Measurements from ENCODE around the gene TM9SF1. TPM values are rescaled to one million over a fixed set of nuclear protein-coding genes. Genes with fewer than 3 reads are reported as not detected.

TM9SF1 gene
- total and polyA plus RNA-seq, 2 of the 4 experiments (the other 2 are of a cell fraction), result 40.4 to 65.6 TPM

- intact Hi-C loops (cut with micrococcal nuclease) (loop anchor here (2.0 kb wide), 1 partner anchor 26 kb away; the partner anchor contains the start of genes DCAF11 and NRL), in situ Hi-C loops (cut with MboI; ENCODE audit: low sequenced_read_pairs) (loop anchor here (25.0 kb wide), 2 partner anchors 829 to 1054 kb away; partner anchors contain the start of genes ACIN1, BCL2L2, C14orf119 and PABPN1), dilution Hi-C loops (cut with HindIII; ENCODE audit: low sequenced_read_pairs, unreplicated experiment) (no loop called here)
- Histone ChIP-seq H3K14ac (replicated peaks; ENCODE audit: low read depth, low read length) (peak within 1 kb of the TSS; percentile 93), H2AK5ac (ENCODE audit: low read depth, low read length) (peak within 1 kb of the TSS; percentile 94), H4K5ac (ENCODE audit: low read depth, low read length) (peak within 1 kb of the TSS; percentile 31), H2AFZ (replicated peaks; ENCODE audit: low read length, poor library complexity) (peak within 1 kb of the TSS; percentile 96), H3K18ac (ENCODE audit: low read depth, low read length) (0 out of 2 replicates have a peak within 1 kb of the TSS, but pooled peaks have one; percentile 5), H3K27ac (ENCODE audit: insufficient read depth, low read length) (peak within 1 kb of the TSS; percentile 80), H3K23ac (ENCODE audit: low read depth, low read length) (peak within 1 kb of the TSS; percentile 94), H2BK15ac (ENCODE audit: low read depth, low read length) (peak within 1 kb of the TSS; percentile 3; the same call in 1 of the 3 replicates), H3K36me3 (ENCODE audit: control insufficient read depth, insufficient read depth, low read length) (peaks cover 23% of the 10 kb centered on the region), H3K4me3 (ENCODE audit: insufficient read depth, low read depth, low read length) (peak within 1 kb of the TSS; percentile 68), H3K9me3 (ENCODE audit: control insufficient read depth, insufficient read depth, low read length) (no peaks in the 10 kb centered on the region), H3K4ac (ENCODE audit: low read depth, low read length) (peak within 1 kb of the TSS; percentile 90), H2BK120ac (ENCODE audit: low read depth, low read length) (peak within 1 kb of the TSS; percentile 42; the same call in 1 of the 2 replicates), H2BK5ac (ENCODE audit: low read depth, low read length, poor library complexity, severe bottlenecking) (peak within 1 kb of the TSS; percentile 78), H3K79me1 (ENCODE audit: low read depth in 1 of 2, low read length in 2 of 2) (peaks cover 37 to 82% of the 10 kb centered on the region in 2 experiments), H2BK20ac (ENCODE audit: low read depth, low read length) (no peak within 1 kb of the TSS), H3K9ac (ENCODE audit: low read depth, low read length) (peak within 1 kb of the TSS; percentile 76), H4K8ac (ENCODE audit: low read depth in 2 of 2, low read length in 2 of 2) (peak within 1 kb of the TSS; percentile 83 to 93), H3K56ac (ENCODE audit: extremely low read depth, insufficient read depth, low read length) (peak within 1 kb of the TSS; percentile 65), H2AK9ac (replicated peaks; ENCODE audit: low read depth, low read length, poor library complexity) (peak within 1 kb of the TSS; percentile 98), H4K20me1 (ENCODE audit: insufficient read depth, low read length) (peaks cover 17% of the 10 kb centered on the region), H3K27me3 (ENCODE audit: control insufficient read depth, insufficient read depth, low read length) (no peaks in the 10 kb centered on the region), H3K4me1 (ENCODE audit: control insufficient read depth, insufficient read depth, low read length) (peaks cover 15% of the 10 kb centered on the region), H3K9me1 (ENCODE audit: insufficient read depth, low read length) (peaks cover 35% of the 10 kb centered on the region), H4K91ac (ENCODE audit: insufficient read depth, low read depth, low read length) (peak within 1 kb of the TSS; percentile 89), H3K4me2 (ENCODE audit: low read depth, low read length) (peak within 1 kb of the TSS; percentile 68)
- CTCF ChIA-PET, result interaction anchor here (0.8 to 1.6 kb wide), 2 partner anchors 20 to 32 kb away, joined by 3 to 5 read pairs; partner anchors contain the start of gene IRF9
- POLR2A ChIA-PET (ENCODE audit: unreplicated experiment), result interaction anchor here (0.6 kb wide), 1 partner anchor 47 kb away, joined by 3 read pairs; the partner anchor contains the start of gene PCK2
- BruUV-seq (replicated peaks), result no TSS peak
- ATAC-seq (ENCODE audit: low read depth) (peak; percentile 92), DNase-seq (peak; percentile 99)
- WGBS, 2 experiments (ENCODE audit: extremely low coverage in 2 of 2, insufficient read length in 1 of 2), result 1% methylated on average over 16 of the region's 65 CpGs; no CpG with 5 or more reads in 1 of the 2 experiments
- no peak for TF ChIP-seq BHLHE40 (IDR thresholded peaks at IDR 0.05; ENCODE audit: low read depth, low read length)
- TF ChIP-seq SMC3 (IDR thresholded peaks at IDR 0.05; ENCODE audit: low read depth, low read length), result no peak
- TF ChIP-seq NFE2L2 (IDR thresholded peaks at IDR 0.05; ENCODE audit: low read depth, low read length), result no peak
- peak; percentile 32 for TF ChIP-seq CTCF (conservative IDR thresholded peaks at IDR 0.05; ENCODE audit: low read depth, low read length)
- TF ChIP-seq CEBPB (IDR thresholded peaks at IDR 0.05; ENCODE audit: low read depth, low read length), result no peak
- TF ChIP-seq RAD21 (IDR thresholded peaks at IDR 0.05; ENCODE audit: low read length), result no peak
- TF ChIP-seq CHD1 (IDR thresholded peaks at IDR 0.05; ENCODE audit: low read depth, low read length), result no peak
- TF ChIP-seq, protein P1, sequence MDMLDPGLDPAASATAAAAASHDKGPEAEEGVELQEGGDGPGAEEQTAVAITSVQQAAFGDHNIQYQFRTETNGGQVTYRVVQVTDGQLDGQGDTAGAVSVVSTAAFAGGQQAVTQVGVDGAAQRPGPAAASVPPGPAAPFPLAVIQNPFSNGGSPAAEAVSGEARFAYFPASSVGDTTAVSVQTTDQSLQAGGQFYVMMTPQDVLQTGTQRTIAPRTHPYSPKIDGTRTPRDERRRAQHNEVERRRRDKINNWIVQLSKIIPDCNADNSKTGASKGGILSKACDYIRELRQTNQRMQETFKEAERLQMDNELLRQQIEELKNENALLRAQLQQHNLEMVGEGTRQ (IDR thresholded peaks at IDR 0.05; ENCODE audit: low read depth, low read length), result peak; percentile 91
- 0 out of 2 replicates have a peak, but pooled peaks have one; percentile 10 for TF ChIP-seq MAFK (IDR thresholded peaks at IDR 0.05; ENCODE audit: low read depth, low read length)
- TF ChIP-seq MAZ (IDR thresholded peaks at IDR 0.05; ENCODE audit: borderline replicate concordance, low read depth, low read length), result peak; percentile 36; the same call in 1 of the 2 replicates
- TF ChIP-seq FOS (IDR thresholded peaks at IDR 0.05; ENCODE audit: low read depth, low read length), result peak; percentile 39; the same call in 1 of the 2 replicates
- peak; percentile 78 for TF ChIP-seq RFX5 (IDR thresholded peaks at IDR 0.05; ENCODE audit: low read depth, low read length)
- TF ChIP-seq RCOR1 (IDR thresholded peaks at IDR 0.05; ENCODE audit: insufficient replicate concordance, low read length), result no peak
- TF ChIP-seq POLR2A (IDR thresholded peaks at IDR 0.05; ENCODE audit: low read depth, low read length), result peak; percentile 84
- peak; percentile 44; the same call in 1 of the 2 replicates for TF ChIP-seq MXI1 (IDR thresholded peaks at IDR 0.05; ENCODE audit: borderline replicate concordance, low read depth, low read length)
These were observed 54.0 kb downstream of the TM9SF1 start, which contains the start of gene EMC9 for GRCh38 chr14:24141097-24141880. Gene EMC9 (minus strand): TSS chr14:24141591. CDS start chr14:24141304, 287 bp downstream.
